Thoracic aorta (tissue), 2 donors: Measurements from ENCODE around the gene RAB11FIP3. TPM values are rescaled to one million over a fixed set of nuclear protein-coding genes. Genes with fewer than 3 reads are reported as not detected.
"Not testable (repeated sequence)": the region's sequence is repeated elsewhere in the genome, so short reads cannot be mapped to it uniquely, and the experiment has no call there.

Experiments
- ATAC-seq: fragments of 150-250 bp; one replicate; pipeline ENCODE4 v1.8.0; 2017; ENCODE audit warnings: low read depth; ENCODE audit not compliant: insufficient number of reproducible peaks, low FRiP score
- DNase-seq: peaks from one replicate; pipeline ENCODE4 v3.0.0-alpha.2; 2020; ENCODE audit warnings: low spot score
- H3K27ac ChIP-seq, 2 donors: fragments of 200-600 bp; sonication (generic); 1 replicate in 1 of 2; 2 replicates in 1 of 2; pipeline ENCODE4 v1.5.1; 2016; ENCODE audit warnings: mild to moderate bottlenecking in 2 of 2, moderate library complexity in 2 of 2
- H3K27me3 ChIP-seq: fragments of 200-600 bp; sonication (generic); replicated peaks from 2 replicates; pipeline ENCODE4 v1.6.0; 2016; ENCODE audit warnings: mild to moderate bottlenecking; ENCODE audit not compliant: insufficient read depth
- H3K36me3 ChIP-seq: fragments of 200-600 bp; sonication (generic); one replicate; pipeline ENCODE4 v1.5.1; 2016
- H3K4me1 ChIP-seq, 2 donors: fragments of 200-600 bp; sonication (generic); 1 replicate in 1 of 2; 2 replicates in 1 of 2; pipeline versions ENCODE4 v1.5.1 to v1.6.0; 2016; ENCODE audit warnings: low read depth in 2 of 2, mild to moderate bottlenecking in 1 of 2; ENCODE audit not compliant: control insufficient read depth in 1 of 2
- H3K4me3 ChIP-seq: fragments of 200-600 bp; sonication (generic); 2 replicates; pipeline ENCODE4 v1.5.1; 2016; ENCODE audit warnings: mild to moderate bottlenecking
- H3K9me3 ChIP-seq: fragments of 200-600 bp; sonication (generic); 2 replicates; pipeline ENCODE4 v1.5.1; 2016
- CTCF ChIP-seq: fragments of 200-600 bp; sonication (generic); IDR thresholded peaks from one replicate; pipeline ENCODE4 v1.5.1; 2019; ENCODE audit warnings: antibody characterized with exemption
- total RNA-seq, 2 donors: library from RNA; depleted of rRNA; stranded (reverse); fragments of >200 nt; gene quantifications; one replicate each; pipeline versions ENCODE4 v1.1.0 to v1.2.3, GENCODE V29; 2016

RAB11FIP3 gene
- total RNA-seq: 10 to 100 TPM; 70.1 to 71.1 TPM

- ATAC-seq (peak; percentile 65), DNase-seq (peak; percentile 25)
- Histone ChIP-seq H3K4me3 (peak within 1 kb of the TSS; percentile 86), H3K4me1 (peaks cover 14 to 43% of the 10 kb centered on the region in 2 donors), H3K27ac (peak within 1 kb of the TSS; percentile 96), H3K36me3 (no peaks in the 10 kb centered on the region), H3K9me3 (no peaks in the 10 kb centered on the region), H3K27me3 (no peaks in the 10 kb centered on the region)
- no peak for TF ChIP-seq CTCF
These were observed at the start of gene RAB11FIP3 for GRCh38 chr16:425082-425718. Gene RAB11FIP3, plus strand, starts transcription at chr16:425649. Its CDS starts 358 bp downstream, at chr16:426007.

DNA sequence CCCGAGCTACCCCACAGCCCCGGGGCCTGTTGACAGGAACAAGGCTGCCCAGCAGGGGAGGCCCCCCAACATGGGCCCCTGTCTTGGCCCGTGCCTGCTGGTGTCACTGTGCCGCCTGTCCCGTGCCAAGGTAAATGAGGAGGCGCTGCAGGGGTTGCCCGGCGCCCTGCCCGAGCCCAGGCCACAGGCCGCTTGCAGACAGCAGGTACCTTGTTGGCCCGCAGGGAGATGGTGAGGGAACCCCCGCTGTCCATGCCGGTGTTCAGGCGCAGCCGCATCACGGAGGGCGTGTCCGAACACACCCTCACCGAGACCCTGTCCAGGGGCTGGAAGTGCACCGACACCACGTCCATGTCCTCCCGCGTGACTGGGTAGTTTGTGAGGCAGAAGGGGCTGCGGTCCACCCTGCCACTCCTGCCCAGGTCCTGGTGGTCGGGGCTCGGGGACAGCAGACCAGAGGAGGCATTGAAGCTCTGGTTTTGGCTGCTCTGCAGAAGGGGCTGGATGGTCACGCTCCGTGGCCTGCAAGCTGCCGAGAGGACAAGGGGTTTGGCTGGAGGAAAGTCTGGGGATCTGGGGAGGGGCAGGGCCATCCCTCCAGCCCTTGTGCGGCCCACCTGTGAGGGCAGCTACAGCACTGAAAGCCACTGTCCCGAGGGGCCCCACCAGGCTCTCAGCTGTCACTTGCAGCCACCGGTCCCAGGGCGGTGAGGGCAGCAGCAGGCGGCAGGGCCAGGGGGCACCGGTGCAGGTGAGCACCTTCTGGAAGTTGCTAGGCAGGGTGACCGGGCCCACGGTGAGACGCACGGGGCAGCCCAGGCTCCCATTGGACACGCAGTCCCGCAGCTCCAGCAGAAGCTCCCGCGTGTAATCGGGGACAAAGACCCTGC is 49.3 kb upstream of the RAB11FIP3 start:
- Histone ChIP-seq H3K4me3 (no peak overlapping the region), H3K27ac (no peak overlapping the region), H3K27me3 (no peaks in the 10 kb centered on the region), H3K36me3 (peaks cover 40% of the 10 kb centered on the region), H3K9me3 (no peaks in the 10 kb centered on the region), H3K4me1 (peaks cover 9 to 20% of the 10 kb centered on the region in 2 donors)
- no peak for TF ChIP-seq CTCF
- no peak for DNase-seq
- no peak for ATAC-seq

- DNase-seq: no peak
- no peak for TF ChIP-seq CTCF
- no peak overlapping the region for H3K4me3 ChIP-seq
- H3K27ac ChIP-seq: no peak overlapping the region
- peaks cover 36% of the 10 kb centered on the region for H3K36me3 ChIP-seq
- ATAC-seq: no peak
- no peaks in the 10 kb centered on the region for H3K9me3 ChIP-seq
- no peaks in the 10 kb centered on the region for H3K27me3 ChIP-seq
- peaks cover 9 to 18% of the 10 kb centered on the region in 2 donors for H3K4me1 ChIP-seq
These were observed 48.5 kb upstream of the RAB11FIP3 start for GRCh38 chr16:376817-377418.

DNA sequence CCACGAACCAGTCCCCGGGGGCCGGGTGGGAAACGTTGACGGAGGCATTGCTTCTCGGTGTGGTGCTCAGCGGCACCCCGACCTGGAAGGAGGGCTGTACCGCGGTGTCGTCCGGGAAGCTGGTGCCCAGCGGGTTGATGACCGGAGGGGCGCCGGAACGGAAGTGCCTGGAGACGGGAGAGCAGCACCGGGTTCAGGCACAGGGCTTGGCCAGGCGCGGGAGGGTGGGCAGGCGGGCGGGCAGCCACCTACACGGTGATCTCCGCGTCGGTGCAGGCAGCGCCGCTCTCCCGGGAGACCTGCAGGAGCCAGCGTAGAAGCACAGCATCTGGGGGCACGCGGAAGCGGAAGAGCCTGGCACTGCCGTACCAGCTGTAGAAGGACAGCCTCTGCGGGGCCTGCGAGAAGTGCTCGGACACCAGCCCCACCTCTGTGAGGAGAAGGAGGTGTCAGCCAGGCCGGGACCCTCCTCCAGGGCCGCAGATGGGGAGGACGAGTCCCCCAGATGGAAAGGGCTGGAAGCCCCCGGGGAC is 48.0 kb upstream of the RAB11FIP3 start:
- Histone ChIP-seq H3K36me3 (peaks cover 33% of the 10 kb centered on the region), H3K9me3 (no peaks in the 10 kb centered on the region), H3K27ac (no peak overlapping the region), H3K27me3 (no peaks in the 10 kb centered on the region), H3K4me3 (no peak overlapping the region), H3K4me1 (peaks cover 9 to 18% of the 10 kb centered on the region in 2 donors)
- ATAC-seq (no peak), DNase-seq (no peak)
- TF ChIP-seq CTCF: no peak

GRCh38 chr16:378113-378820 is 47.2 kb upstream of the RAB11FIP3 start:
- Histone ChIP-seq H3K4me1 (peaks cover 9 to 26% of the 10 kb centered on the region in 2 donors), H3K36me3 (peaks cover 29% of the 10 kb centered on the region)
- not testable (repeated sequence) for ATAC-seq, H3K4me3 ChIP-seq, H3K9me3 ChIP-seq, DNase-seq, H3K27ac ChIP-seq, H3K27me3 ChIP-seq
